Astrocyte (in vitro differentiated cells and primary cell): ENCODE measurements around the gene TMEM217. TPM values are rescaled to one million over a fixed set of nuclear protein-coding genes. Genes with fewer than 3 reads are reported as not detected.

Experiments
- DNase-seq: peaks from one replicate; pipeline ENCODE4 v3.0.0-alpha.2; 2010; ENCODE audit warnings: low read depth
- FAIRE-seq: peaks from 2 replicates; lab custom pipeline; 2011; peaks lifted over from hg19 to GRCh38; lab: Jason Lieb, UNC
- H2AFZ ChIP-seq: 2 replicates; pipeline ENCODE4 v1.6.0; 2012; ENCODE audit warnings: low read depth, low read length, inconsistent platforms
- H3K27ac ChIP-seq: 2 replicates; pipeline ENCODE4 v1.5.1; 2011; ENCODE audit warnings: low read depth, low read length, inconsistent platforms
- H3K27me3 ChIP-seq: 2 replicates; pipeline ENCODE4 v1.6.0; 2011; ENCODE audit warnings: low read length, inconsistent platforms; ENCODE audit not compliant: insufficient read depth
- H3K36me3 ChIP-seq: 2 replicates; pipeline ENCODE4 v1.5.1; 2011; ENCODE audit warnings: low read length, inconsistent platforms; ENCODE audit not compliant: insufficient read depth
- H3K4me1 ChIP-seq: 2 replicates; pipeline ENCODE4 v1.5.1; 2011; ENCODE audit warnings: low read length, inconsistent platforms; ENCODE audit not compliant: insufficient read depth
- H3K4me2 ChIP-seq: 2 replicates; pipeline ENCODE4 v1.6.0; 2012; ENCODE audit warnings: low read length, inconsistent platforms
- H3K4me3 ChIP-seq: 2 replicates; pipeline ENCODE4 v1.5.1; 2011; ENCODE audit warnings: low read depth, mild to moderate bottlenecking, low read length, inconsistent platforms; ENCODE audit not compliant: insufficient read depth
- H3K79me2 ChIP-seq: 2 replicates; pipeline ENCODE4 v1.6.0; 2012; ENCODE audit warnings: mild to moderate bottlenecking, low read length, inconsistent platforms; ENCODE audit not compliant: insufficient read depth
- H3K9ac ChIP-seq: 2 replicates; pipeline ENCODE4 v1.6.0; 2012; ENCODE audit warnings: mild to moderate bottlenecking, low read length, inconsistent platforms
- H3K9me3 ChIP-seq: 2 replicates; pipeline ENCODE4 v1.5.1; 2012; ENCODE audit warnings: low read depth, mild to moderate bottlenecking, low read length, inconsistent platforms; ENCODE audit not compliant: insufficient read depth
- H4K20me1 ChIP-seq: 2 replicates; pipeline ENCODE4 v1.6.0; 2012; ENCODE audit warnings: low read length, inconsistent platforms; ENCODE audit not compliant: insufficient read depth
- H3K27ac Mint-ChIP-seq: one replicate; pipeline ENCODE4 v1.8.0; 2021; ENCODE audit warnings: mild to moderate bottlenecking, mixed read lengths; ENCODE audit not compliant: unreplicated experiment
- H3K27me3 Mint-ChIP-seq: one replicate; pipeline ENCODE4 v1.8.0; 2021; ENCODE audit warnings: low read depth, mixed read lengths; ENCODE audit not compliant: unreplicated experiment
- H3K36me3 Mint-ChIP-seq: one replicate; pipeline ENCODE4 v1.8.0; 2021; ENCODE audit warnings: low read depth, mixed read lengths; ENCODE audit not compliant: unreplicated experiment
- H3K4me1 Mint-ChIP-seq: one replicate; pipeline ENCODE4 v1.8.0; 2021; ENCODE audit warnings: low read depth, mixed read lengths; ENCODE audit not compliant: unreplicated experiment
- H3K4me3 Mint-ChIP-seq: one replicate; pipeline ENCODE4 v1.8.0; 2021; ENCODE audit warnings: mild to moderate bottlenecking, moderate library complexity, mixed read lengths; ENCODE audit not compliant: unreplicated experiment
- H3K9me3 Mint-ChIP-seq: one replicate; pipeline ENCODE4 v1.8.0; 2021; ENCODE audit warnings: mild to moderate bottlenecking, mixed read lengths; ENCODE audit not compliant: unreplicated experiment
- CTCF ChIP-seq: IDR thresholded peaks from 2 replicates; pipeline ENCODE4 v1.5.1; 2011; ENCODE audit warnings: low read depth, mild to moderate bottlenecking, inconsistent platforms, low read length, moderate library complexity; ENCODE audit not compliant: insufficient read depth
- EZH2 ChIP-seq: IDR thresholded peaks from 2 replicates; pipeline ENCODE4 v1.6.1; 2012; ENCODE audit warnings: mild to moderate bottlenecking, low read length, inconsistent platforms; ENCODE audit not compliant: insufficient read depth
- total RNA-seq: library from RNA; stranded (reverse); gene quantifications from 2 replicates; pipeline ENCODE4 v1.2.1, GENCODE V29; 2021

The TMEM217 gene
- total RNA-seq, 1 donor from 2014 or later = 7.3 TPM

- H3K4me1 ChIP-seq = peaks cover 11% of the 10 kb centered on the region
- H3K27me3 Mint-ChIP-seq = no peaks in the 10 kb centered on the region
- H2AFZ ChIP-seq = no peak overlapping the region
- H3K4me3 Mint-ChIP-seq = peak overlapping the region; percentile 87
- H3K36me3 Mint-ChIP-seq = no peaks in the 10 kb centered on the region
- no peak overlapping the region for H3K9ac ChIP-seq
- DNase-seq (no peak), FAIRE-seq (no peak)
- peak overlapping the region; percentile 0 for H3K27ac Mint-ChIP-seq
- peaks cover 62% of the 10 kb centered on the region for H3K79me2 ChIP-seq
- no peaks in the 10 kb centered on the region for H3K36me3 ChIP-seq
- peaks cover 9% of the 10 kb centered on the region for H4K20me1 ChIP-seq
- TF ChIP-seq EZH2 (no peak), CTCF (no peak)
- H3K4me1 Mint-ChIP-seq = peaks cover 11% of the 10 kb centered on the region
- H3K9me3 ChIP-seq = no peaks in the 10 kb centered on the region
- H3K27me3 ChIP-seq = no peaks in the 10 kb centered on the region
- H3K4me2 ChIP-seq = peak overlapping the region; percentile 84
- no peaks in the 10 kb centered on the region for H3K9me3 Mint-ChIP-seq
- H3K27ac ChIP-seq = no peak overlapping the region
- peak overlapping the region; percentile 98 for H3K4me3 ChIP-seq
These were observed 1.2 kb upstream of the TMEM217 start for GRCh38 chr6:37259191-37259590.

- Histone ChIP-seq H3K79me2 (peaks cover 56% of the 10 kb centered on the region), H3K27ac (peak overlapping the region; percentile 96), H3K4me3 (peak overlapping the region; percentile 98), H3K4me1 (peaks cover 11% of the 10 kb centered on the region), H3K9me3 (no peaks in the 10 kb centered on the region), H2AFZ (peak overlapping the region; percentile 91), H3K9ac (peak overlapping the region; percentile 100), H3K4me2 (peak overlapping the region; percentile 84), H4K20me1 (peaks cover 7% of the 10 kb centered on the region), H3K36me3 (no peaks in the 10 kb centered on the region), H3K27me3 (no peaks in the 10 kb centered on the region)
- Mint-ChIP-seq H3K27ac (peak overlapping the region; percentile 59), H3K4me1 (peaks cover 11% of the 10 kb centered on the region), H3K36me3 (no peaks in the 10 kb centered on the region), H3K9me3 (no peaks in the 10 kb centered on the region), H3K4me3 (peak overlapping the region; percentile 87), H3K27me3 (no peaks in the 10 kb centered on the region)
- DNase-seq (no peak), FAIRE-seq (no peak)
- TF ChIP-seq EZH2 (no peak), CTCF (no peak)
These were observed 611 bp upstream of the TMEM217 start for GRCh38 chr6:37258405-37259105.

- no peak for TF ChIP-seq CTCF
- no peak for TF ChIP-seq EZH2
- peak overlapping the region; percentile 98 for H3K4me3 ChIP-seq
- peak overlapping the region; percentile 84 for H3K4me2 ChIP-seq
- peaks cover 44% of the 10 kb centered on the region for H3K79me2 ChIP-seq
- H3K27me3 Mint-ChIP-seq = no peaks in the 10 kb centered on the region
- peak overlapping the region; percentile 87 for H3K4me3 Mint-ChIP-seq
- no peaks in the 10 kb centered on the region for H3K36me3 ChIP-seq
- H3K9me3 Mint-ChIP-seq = no peaks in the 10 kb centered on the region
- peak overlapping the region; percentile 96 for H3K27ac ChIP-seq
- peak overlapping the region; percentile 100 for H3K9ac ChIP-seq
- no peaks in the 10 kb centered on the region for H4K20me1 ChIP-seq
- peak overlapping the region; percentile 59 for H3K27ac Mint-ChIP-seq
- no peak for FAIRE-seq
- H3K36me3 Mint-ChIP-seq = no peaks in the 10 kb centered on the region
- peaks cover 11% of the 10 kb centered on the region for H3K4me1 ChIP-seq
- no peak for DNase-seq
- no peaks in the 10 kb centered on the region for H3K27me3 ChIP-seq
- H3K4me1 Mint-ChIP-seq = peaks cover 11% of the 10 kb centered on the region
- H3K9me3 ChIP-seq = no peaks in the 10 kb centered on the region
- peak overlapping the region; percentile 91 for H2AFZ ChIP-seq
These were observed 667 bp downstream of the TMEM217 start for GRCh38 chr6:37257320-37257633.
